Lower leg skin (tissue), 3 donors: Measurements from ENCODE around the gene YWHAH.

Experiments used
- POLR2A ChIP-seq, 2 donors: fragments of 450-650 bp; IDR thresholded peaks; one replicate each; pipeline ENCODE4 v1.6.1; 2016 to 2017; ENCODE audit warnings: antibody characterized with exemption in 2 of 2, mild to moderate bottlenecking in 1 of 2, moderate library complexity in 1 of 2
- TF ChIP-seq, protein P1 (sequence below), 3 donors: fragments of 450-650 bp; IDR thresholded peaks; one replicate each; pipeline ENCODE4 v1.5.1; 2016; ENCODE audit warnings: antibody characterized with exemption in 3 of 3, mild to moderate bottlenecking in 3 of 3, moderate library complexity in 2 of 3

DNA sequence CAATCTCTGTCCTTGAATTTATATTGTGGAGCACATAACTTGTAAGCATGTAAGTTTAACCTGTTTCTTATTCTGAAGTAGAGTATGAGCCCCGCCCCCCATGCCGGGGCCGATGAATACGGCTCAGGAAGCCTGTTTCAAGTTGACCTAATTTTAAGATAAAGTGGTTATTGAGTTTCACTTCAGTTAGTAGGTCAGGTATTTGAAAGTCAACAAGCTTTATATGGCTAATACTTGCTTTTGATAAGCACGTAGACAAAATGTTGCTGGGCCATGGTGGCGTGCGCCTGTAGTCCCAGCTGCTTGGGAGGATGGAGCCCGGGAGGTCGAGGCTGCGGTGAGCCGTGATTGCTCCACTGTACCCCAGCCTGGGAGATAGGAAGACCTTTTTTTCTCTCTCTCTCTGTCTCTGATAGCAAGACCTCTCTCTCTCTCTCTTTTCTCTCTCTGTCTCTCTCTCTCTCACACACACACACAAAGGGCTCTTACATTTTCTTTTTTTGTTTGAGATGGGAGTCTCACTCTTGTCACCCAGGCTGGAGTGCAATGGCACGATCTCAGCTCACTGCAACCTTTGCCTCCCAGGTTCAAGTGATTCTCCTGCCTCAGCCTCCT, 14.4 kb downstream of the YWHAH start:
- no peak for TF ChIP-seq POLR2A (IDR thresholded peaks at IDR 0.05)
- TF ChIP-seq, protein P1, sequence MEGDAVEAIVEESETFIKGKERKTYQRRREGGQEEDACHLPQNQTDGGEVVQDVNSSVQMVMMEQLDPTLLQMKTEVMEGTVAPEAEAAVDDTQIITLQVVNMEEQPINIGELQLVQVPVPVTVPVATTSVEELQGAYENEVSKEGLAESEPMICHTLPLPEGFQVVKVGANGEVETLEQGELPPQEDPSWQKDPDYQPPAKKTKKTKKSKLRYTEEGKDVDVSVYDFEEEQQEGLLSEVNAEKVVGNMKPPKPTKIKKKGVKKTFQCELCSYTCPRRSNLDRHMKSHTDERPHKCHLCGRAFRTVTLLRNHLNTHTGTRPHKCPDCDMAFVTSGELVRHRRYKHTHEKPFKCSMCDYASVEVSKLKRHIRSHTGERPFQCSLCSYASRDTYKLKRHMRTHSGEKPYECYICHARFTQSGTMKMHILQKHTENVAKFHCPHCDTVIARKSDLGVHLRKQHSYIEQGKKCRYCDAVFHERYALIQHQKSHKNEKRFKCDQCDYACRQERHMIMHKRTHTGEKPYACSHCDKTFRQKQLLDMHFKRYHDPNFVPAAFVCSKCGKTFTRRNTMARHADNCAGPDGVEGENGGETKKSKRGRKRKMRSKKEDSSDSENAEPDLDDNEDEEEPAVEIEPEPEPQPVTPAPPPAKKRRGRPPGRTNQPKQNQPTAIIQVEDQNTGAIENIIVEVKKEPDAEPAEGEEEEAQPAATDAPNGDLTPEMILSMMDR (IDR thresholded peaks at IDR 0.05): no peak
